NCI-H82 treated with DMSO at 0.1 percent for 48 hours (cell line): Measurements from ENCODE around the gene IQCN.

Source experiments
- DNase-seq: peaks from one replicate; lab custom pipeline; 2025; ENCODE audit not compliant: unreplicated experiment; lab: John Stamatoyannopoulos, UW

Gene IQCN

GRCh38 chr19:18234194-18234593 lies 40.1 kb downstream of the IQCN start:
- DNase-seq, result peak; percentile 69

DNA sequence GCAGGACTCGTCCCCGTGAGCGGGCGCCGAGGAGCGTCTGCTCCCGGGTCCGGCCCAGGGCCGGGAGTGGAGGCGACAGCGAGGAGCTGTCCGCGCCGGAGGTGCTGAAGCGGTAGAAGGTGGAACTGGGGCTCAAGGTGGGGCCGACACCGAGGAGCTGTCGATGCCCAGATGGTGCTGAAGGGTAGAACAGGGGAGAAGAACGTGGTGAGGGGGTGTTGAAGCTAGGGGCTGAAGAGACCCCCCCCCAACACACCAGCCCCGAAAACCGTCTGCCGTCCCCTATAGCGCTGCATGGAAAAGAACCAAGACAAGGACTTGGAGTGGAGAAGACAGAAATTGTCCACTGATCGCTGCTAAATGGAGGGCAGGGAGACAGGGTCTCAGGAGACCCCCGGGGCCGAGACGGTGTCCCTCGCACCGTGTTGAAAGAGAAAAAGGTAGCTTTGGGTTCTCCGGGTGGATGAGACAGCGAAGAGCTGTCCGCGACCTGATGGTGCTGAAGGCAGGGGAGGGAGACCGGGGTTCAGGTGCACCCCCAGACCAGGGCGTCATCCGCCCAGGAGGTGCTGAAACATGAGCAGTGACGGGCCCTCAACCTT lies 40.9 kb downstream of the IQCN start:
- DNase-seq, result no peak

DNA sequence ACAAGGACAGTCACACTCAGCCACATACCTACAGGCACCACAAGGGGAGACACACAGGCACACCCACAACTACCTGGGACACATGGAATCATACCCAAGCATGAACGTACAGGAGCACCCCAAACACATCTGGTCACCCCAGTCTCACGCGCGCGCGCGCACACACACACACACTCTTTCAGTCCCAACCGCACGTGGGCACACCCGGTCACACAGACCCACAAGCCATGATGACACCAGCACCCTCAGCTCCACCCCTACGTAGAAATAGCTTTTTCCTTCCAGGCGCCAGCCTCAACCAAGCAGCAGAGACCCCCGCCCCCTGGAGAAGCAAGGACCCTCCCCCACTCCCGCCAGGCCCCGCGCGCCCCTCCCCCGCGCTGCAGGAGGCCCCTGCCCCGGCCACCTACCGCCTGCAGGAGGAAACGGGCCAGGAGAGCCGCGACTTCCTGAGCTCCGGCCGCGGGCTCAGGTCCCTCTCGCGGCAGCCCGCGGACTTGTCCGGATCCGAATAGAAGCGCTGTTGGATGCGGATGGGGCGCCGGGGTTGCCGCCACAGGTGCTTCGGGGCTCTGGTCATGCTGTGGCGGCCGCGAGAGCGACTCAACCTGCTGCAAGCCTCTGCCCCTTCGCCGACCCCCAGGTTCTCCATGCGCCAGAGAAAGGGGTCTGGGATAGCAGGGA lies 41.6 kb downstream of the IQCN start:
- DNase-seq, result peak; percentile 71

- peak; percentile 66 for DNase-seq
These were observed 42.5 kb downstream of the IQCN start for GRCh38 chr19:18231775-18232174.

DNA sequence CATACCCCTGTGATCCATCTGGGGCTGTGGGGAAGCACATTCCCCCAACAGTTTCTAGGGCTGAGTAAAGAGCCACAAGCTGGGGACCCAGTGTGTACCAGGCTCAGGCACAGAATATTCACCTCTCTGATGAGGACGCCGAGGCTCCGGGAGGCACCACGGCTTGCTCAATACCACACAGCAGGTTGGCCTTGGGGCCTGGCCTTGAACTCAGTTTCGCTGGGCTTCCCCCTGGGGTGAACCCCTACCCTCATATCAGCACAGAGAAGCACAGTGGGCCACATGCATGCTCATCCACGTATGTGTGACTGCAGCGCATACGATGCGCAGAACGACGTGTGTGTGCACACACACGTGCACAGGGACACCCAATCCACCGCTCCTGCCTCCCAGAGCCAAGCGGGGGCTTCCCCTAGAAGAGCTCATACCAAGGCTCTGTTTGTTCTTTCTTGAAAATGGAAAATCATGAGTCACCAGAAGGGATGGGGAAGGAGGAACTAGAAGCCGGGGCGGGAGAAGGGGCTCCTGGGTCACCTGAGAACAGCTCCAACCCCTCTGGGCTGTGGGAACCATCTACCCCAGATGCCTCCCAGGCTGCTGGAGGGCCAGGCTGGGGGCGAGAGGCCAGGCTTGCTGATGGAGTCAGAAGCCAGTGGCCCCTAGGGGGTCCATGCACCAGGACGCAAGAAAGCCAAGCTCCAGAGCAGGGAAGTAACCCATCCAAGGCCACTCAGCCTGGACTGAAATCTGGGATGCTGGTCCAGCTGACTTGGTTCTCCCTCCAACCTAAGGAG lies 43.1 kb downstream of the IQCN start:
- no peak for DNase-seq

DNA sequence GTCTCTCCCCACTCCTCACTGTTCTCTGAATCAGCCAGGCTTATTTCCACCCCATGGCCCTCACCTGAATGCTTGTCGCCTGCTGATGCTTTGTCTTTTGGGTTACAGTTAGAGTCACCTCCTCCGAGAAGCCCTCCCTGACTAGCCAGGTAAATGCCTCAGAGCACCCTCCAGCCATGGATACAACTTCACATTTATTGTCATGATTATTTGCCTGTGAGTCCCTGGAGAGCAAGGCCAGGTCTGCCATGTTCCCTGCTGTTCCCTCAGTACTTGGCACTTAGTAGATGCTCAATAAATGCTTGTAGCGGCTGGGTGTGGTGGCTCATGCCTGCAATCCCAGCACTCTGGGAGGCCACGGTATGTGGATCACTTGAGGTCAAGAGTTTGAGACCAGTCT lies 44.3 kb downstream of the IQCN start:
- DNase-seq, result no peak

GRCh38 chr19:18229474-18229873 lies 44.8 kb downstream of the IQCN start:
- no peak for DNase-seq

- no peak for DNase-seq
These were observed 46.4 kb downstream of the IQCN start for GRCh38 chr19:18227781-18228271.

DNA sequence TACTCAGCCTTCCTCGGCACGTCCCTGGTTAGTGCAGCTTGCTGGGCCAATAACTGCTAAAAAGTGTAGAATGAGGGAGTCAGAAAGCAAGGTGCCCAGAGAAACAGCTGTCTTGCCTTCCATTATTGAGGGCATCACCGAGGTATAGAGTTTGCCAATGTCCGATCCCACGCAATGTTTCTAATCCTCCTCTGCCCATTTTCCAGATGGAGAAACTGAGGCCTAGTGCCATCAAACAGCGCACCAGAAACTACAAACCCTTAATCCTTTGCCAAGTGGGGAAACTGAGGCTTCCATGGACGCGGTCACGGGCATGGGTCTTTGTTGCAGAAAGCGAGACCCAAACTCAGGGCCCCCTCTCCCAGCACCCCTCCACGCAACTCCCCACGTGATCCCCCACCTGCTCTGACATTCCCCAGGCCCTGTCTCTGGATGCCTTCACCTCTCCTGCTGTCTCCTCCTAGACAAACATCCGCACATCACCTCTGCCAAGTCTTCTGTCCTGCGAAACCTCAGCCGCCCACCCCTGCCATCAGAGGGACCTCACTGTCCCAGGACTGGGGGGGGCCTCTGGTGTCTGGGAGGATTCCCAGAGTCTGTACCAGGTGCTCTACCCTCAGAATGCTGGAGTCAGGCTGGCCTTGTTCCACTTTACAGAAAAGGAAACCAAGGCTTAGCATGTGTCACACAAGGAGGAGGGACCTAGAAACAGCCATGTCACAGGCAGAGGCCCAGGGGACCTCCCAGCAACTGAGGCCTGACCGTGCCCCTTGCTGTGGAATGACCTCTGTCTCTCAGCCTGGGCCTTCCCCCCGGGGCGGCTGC lies 47.1 kb downstream of the IQCN start:
- no peak for DNase-seq

GRCh38 chr19:18225702-18226468 lies 48.4 kb downstream of the IQCN start, which contains the start of gene PDE4C:
Gene PDE4C, minus strand, starts transcription at chr19:18226438. Its CDS starts 23 bp downstream, at chr19:18226415.
- DNase-seq, result no peak

GRCh38 chr19:18225355-18225701 lies 48.9 kb downstream of the IQCN start:
- DNase-seq, result no peak

DNA sequence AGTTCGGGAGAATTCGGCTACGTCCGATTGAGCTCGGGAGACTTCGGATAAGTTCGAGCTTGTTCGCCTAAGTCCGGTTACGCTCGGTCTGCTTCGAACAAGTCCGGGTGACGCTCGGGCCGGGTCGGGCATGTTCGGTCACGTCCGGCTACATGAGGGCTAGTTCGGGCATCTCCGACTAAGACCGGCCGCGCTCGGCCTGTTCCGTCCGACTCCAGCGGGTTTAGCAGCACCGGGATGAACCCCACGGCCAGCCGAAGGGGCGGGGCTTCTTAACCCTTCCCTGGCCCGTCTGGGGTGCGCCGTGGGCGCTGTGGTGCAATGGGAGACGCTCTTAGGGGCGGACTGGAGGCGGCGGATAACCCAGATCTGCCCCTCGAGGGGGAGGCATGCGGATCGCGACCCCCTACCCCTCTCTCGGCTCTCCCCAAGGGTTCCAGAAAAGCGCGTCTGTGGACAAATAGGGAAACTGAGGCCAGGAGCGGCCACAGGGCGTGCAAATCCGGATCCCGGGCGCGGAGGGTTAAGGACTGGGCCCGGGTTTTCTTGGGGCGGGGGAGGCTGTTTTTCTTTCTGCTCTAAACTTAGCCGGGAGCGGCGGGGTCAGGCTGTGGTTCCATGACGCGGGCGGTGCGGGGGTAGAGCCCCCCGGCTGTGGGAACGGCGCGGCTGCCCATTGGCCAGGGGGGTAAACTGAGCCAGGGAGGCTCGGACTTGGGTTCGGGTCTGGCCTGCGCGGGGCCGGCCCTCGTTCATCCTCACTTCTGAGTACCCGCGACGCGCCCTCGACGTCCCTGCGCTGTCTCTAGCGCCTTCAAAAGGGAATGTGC lies 49.5 kb downstream of the IQCN start:
- peak; percentile 98 for DNase-seq

- DNase-seq, result peak; percentile 89
These were observed 50.3 kb downstream of the IQCN start for GRCh38 chr19:18223860-18224524.

GRCh38 chr19:18221815-18222725 lies 52.2 kb downstream of the IQCN start:
- no peak for DNase-seq

DNA sequence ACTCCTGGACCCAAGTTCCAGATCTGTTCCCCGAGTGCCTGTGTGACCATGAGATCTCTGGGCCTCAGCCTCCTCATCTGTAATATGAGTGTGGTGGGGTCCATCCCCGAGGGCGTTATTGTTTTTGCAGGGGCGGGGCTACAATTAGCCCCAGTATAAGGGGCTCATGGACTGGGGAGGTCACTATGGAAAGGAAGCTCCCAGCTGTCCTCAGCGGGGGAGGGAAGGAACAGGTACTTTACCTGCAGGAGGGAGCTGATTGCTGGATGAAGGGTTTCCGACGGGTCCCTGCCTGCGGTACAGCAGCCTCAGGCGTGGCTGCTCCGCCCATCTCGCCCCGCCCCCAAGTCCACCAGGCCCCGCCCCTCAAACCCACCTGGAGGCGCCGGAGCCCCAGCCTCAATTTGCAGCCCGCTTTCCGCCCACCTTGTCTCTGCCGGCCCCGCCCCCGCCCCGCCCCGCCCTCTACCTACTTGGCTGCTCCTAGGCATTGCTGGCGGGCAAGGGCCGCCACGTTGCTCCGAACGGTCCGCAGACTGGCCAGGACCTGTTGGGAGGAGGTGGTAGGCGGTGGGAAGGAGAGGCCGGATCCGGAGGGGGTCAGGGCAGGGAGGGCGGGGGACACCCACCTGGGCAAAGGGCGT lies 53.5 kb downstream of the IQCN start:
- DNase-seq, result no peak

DNA sequence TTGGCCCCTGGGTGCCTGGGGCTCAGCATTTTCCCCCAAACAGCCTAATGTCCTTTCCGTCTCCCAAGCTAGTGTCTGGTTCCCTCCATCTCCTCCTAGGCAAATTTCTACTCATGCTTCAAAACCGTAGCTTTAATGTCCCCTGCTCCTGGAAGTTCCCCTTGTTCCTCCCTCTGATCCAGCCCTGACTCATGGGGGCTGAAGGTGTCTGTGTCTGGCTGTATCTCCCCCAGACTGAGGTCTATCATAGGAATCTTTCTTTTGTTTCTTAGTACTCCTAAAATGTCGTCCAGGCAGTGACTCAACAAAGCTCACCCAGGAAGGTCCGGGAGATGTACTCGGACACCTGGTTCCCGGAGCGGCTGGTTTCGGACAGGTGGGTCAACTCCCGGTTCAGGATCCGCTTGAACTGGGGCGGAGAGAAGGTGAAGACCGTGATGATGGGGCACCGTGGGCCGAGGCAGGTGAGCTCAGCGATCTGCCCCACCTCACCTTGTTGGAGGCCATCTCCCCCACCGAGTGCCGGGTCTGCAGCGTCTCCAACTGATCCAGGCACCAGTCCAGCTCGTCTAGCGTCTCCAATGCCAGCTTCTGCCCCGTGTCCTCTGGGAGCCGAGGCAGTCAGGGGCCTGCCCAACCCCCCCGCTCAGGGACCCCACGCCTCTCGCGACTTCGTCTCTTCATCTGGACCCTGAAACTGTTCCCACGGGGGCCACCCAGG lies 54.2 kb downstream of the IQCN start:
- no peak for DNase-seq

GRCh38 chr19:18218600-18218999 lies 55.7 kb downstream of the IQCN start:
- no peak for DNase-seq
